ENCODE measurements around the gene ZNF263. TPM values are rescaled to one million over a fixed set of nuclear protein-coding genes. Genes with fewer than 3 reads are reported as not detected.

The ZNF263 gene
- total RNA-seq, 1 experiment from 2014 or later: 37.4 TPM

GRCh38 chr16:3249451-3249850 is 33.8 kb upstream of the ZNF263 start:
- ChIA-PET CTCF (no interaction called here), POLR2A (no interaction called here)
- peaks cover 3% of the 10 kb centered on the region for H3K27me3 Mint-ChIP-seq (ENCODE audit: insufficient read depth, unreplicated experiment)
- no peaks in the 10 kb centered on the region for H3K9me3 Mint-ChIP-seq (ENCODE audit: unreplicated experiment)
- H3K36me3 Mint-ChIP-seq (ENCODE audit: insufficient read depth, unreplicated experiment): peaks cover 4% of the 10 kb centered on the region
- H3K4me1 Mint-ChIP-seq (ENCODE audit: low read depth, unreplicated experiment): no peaks in the 10 kb centered on the region
- no peaks in the 10 kb centered on the region for H3K36me3 ChIP-seq (ENCODE audit: control insufficient read depth, insufficient read depth, low read length)
- no peak for DNase-seq
- H3K27ac Mint-ChIP-seq (ENCODE audit: unreplicated experiment): no peak overlapping the region
- H3K9me3 ChIP-seq: no peaks in the 10 kb centered on the region
- no peaks in the 10 kb centered on the region; the same call in 1 of the 2 replicates for H3K27me3 ChIP-seq (replicated peaks; ENCODE audit: control insufficient read depth, insufficient read depth, low read length)
- no peak overlapping the region for H3K4me3 ChIP-seq (ENCODE audit: low read depth, low read length)
- BruUV-seq (replicated peaks): no TSS peak
- intact Hi-C loops (cut with micrococcal nuclease; ENCODE audit: unreplicated experiment): no loop called here
- no peak overlapping the region for H3K4me3 Mint-ChIP-seq (ENCODE audit: unreplicated experiment)
- TF ChIP-seq, protein P1, sequence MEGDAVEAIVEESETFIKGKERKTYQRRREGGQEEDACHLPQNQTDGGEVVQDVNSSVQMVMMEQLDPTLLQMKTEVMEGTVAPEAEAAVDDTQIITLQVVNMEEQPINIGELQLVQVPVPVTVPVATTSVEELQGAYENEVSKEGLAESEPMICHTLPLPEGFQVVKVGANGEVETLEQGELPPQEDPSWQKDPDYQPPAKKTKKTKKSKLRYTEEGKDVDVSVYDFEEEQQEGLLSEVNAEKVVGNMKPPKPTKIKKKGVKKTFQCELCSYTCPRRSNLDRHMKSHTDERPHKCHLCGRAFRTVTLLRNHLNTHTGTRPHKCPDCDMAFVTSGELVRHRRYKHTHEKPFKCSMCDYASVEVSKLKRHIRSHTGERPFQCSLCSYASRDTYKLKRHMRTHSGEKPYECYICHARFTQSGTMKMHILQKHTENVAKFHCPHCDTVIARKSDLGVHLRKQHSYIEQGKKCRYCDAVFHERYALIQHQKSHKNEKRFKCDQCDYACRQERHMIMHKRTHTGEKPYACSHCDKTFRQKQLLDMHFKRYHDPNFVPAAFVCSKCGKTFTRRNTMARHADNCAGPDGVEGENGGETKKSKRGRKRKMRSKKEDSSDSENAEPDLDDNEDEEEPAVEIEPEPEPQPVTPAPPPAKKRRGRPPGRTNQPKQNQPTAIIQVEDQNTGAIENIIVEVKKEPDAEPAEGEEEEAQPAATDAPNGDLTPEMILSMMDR (IDR thresholded peaks at IDR 0.05; ENCODE audit: insufficient read depth in 1 of 2, low read depth in 1 of 2, low read length in 1 of 2, severe bottlenecking in 1 of 2, unreplicated experiment in 1 of 2): no peak
- H3K4me1 ChIP-seq: no peaks in the 10 kb centered on the region

DNA sequence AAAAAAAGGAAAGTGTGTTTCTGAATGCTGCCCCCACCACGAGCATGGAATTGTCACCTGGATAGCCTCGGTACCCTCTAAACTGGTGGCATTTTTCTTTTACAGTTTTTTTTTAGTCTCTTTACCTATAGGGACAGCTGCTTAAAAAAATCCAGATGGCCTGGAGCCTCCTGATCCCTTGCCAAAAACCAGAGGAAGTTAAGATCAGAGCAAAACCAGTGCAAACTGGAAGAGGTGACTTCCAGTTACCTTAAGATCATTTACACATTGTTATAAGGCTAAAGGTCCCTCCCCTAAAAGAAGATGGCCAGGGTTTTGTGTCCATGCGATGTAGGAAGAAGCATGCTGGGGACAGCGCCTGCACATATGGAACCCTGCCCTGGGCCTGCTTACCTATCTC is 30.3 kb upstream of the ZNF263 start:
- DNase-seq: no peak
- no peaks in the 10 kb centered on the region for H3K4me1 ChIP-seq
- H3K4me3 Mint-ChIP-seq (ENCODE audit: unreplicated experiment): no peak overlapping the region
- H3K27me3 ChIP-seq (replicated peaks; ENCODE audit: control insufficient read depth, insufficient read depth, low read length): no peaks in the 10 kb centered on the region
- no TSS peak for BruUV-seq (replicated peaks)
- TF ChIP-seq, protein P1 (IDR thresholded peaks at IDR 0.05; ENCODE audit: insufficient read depth in 1 of 2, low read depth in 1 of 2, low read length in 1 of 2, severe bottlenecking in 1 of 2, unreplicated experiment in 1 of 2): no peak
- H3K27me3 Mint-ChIP-seq (ENCODE audit: insufficient read depth, unreplicated experiment): no peaks in the 10 kb centered on the region
- intact Hi-C loops (cut with micrococcal nuclease; ENCODE audit: unreplicated experiment): no loop called here
- ChIA-PET CTCF (no interaction called here), POLR2A (no interaction called here)
- no peaks in the 10 kb centered on the region for H3K4me1 Mint-ChIP-seq (ENCODE audit: low read depth, unreplicated experiment)
- H3K27ac Mint-ChIP-seq (ENCODE audit: unreplicated experiment): no peak overlapping the region
- H3K36me3 ChIP-seq (ENCODE audit: control insufficient read depth, insufficient read depth, low read length): no peaks in the 10 kb centered on the region
- no peaks in the 10 kb centered on the region for H3K36me3 Mint-ChIP-seq (ENCODE audit: insufficient read depth, unreplicated experiment)
- H3K9me3 Mint-ChIP-seq (ENCODE audit: unreplicated experiment): no peaks in the 10 kb centered on the region
- H3K9me3 ChIP-seq: no peaks in the 10 kb centered on the region
- H3K4me3 ChIP-seq (ENCODE audit: low read depth, low read length): no peak overlapping the region

- Histone ChIP-seq H3K4me3 (ENCODE audit: low read depth, low read length) (no peak overlapping the region), H3K27me3 (replicated peaks; ENCODE audit: control insufficient read depth, insufficient read depth, low read length) (no peaks in the 10 kb centered on the region), H3K36me3 (ENCODE audit: control insufficient read depth, insufficient read depth, low read length) (no peaks in the 10 kb centered on the region), H3K4me1 (no peaks in the 10 kb centered on the region), H3K9me3 (no peaks in the 10 kb centered on the region)
- intact Hi-C loops (cut with micrococcal nuclease; ENCODE audit: unreplicated experiment): no loop called here
- H3K36me3 Mint-ChIP-seq (ENCODE audit: insufficient read depth, unreplicated experiment): no peaks in the 10 kb centered on the region
- H3K27ac Mint-ChIP-seq (ENCODE audit: unreplicated experiment): no peak overlapping the region
- TF ChIP-seq, protein P1 (IDR thresholded peaks at IDR 0.05; ENCODE audit: insufficient read depth in 1 of 2, low read depth in 1 of 2, low read length in 1 of 2, severe bottlenecking in 1 of 2, unreplicated experiment in 1 of 2): no peak
- ChIA-PET POLR2A (no interaction called here), CTCF (no interaction called here)
- no peaks in the 10 kb centered on the region for H3K9me3 Mint-ChIP-seq (ENCODE audit: unreplicated experiment)
- BruUV-seq (replicated peaks): no TSS peak
- DNase-seq: no peak
- H3K4me3 Mint-ChIP-seq (ENCODE audit: unreplicated experiment): no peak overlapping the region
- H3K27me3 Mint-ChIP-seq (ENCODE audit: insufficient read depth, unreplicated experiment): no peaks in the 10 kb centered on the region
- H3K4me1 Mint-ChIP-seq (ENCODE audit: low read depth, unreplicated experiment): no peaks in the 10 kb centered on the region
Measured at GRCh38 chr16:3254309-3254708, 29.0 kb upstream of the ZNF263 start.

Measured in Caco-2 (cell line).